ENCODE measurements around the gene FEV.
A peak's percentile ranks its signal among the peaks of the same experiment; 100 is the strongest.

The FEV gene

GRCh38 chr2:218992703-218993344 is 7.8 kb upstream of the FEV start:
- no peak overlapping the region for H3K4me3 ChIP-seq (ENCODE audit: low read depth, low read length)
- DNase-seq (ENCODE audit: low read depth), result no peak
- no peak for TF ChIP-seq CTCF (conservative IDR thresholded peaks at IDR 0.05; ENCODE audit: low read depth, low read length)

DNA sequence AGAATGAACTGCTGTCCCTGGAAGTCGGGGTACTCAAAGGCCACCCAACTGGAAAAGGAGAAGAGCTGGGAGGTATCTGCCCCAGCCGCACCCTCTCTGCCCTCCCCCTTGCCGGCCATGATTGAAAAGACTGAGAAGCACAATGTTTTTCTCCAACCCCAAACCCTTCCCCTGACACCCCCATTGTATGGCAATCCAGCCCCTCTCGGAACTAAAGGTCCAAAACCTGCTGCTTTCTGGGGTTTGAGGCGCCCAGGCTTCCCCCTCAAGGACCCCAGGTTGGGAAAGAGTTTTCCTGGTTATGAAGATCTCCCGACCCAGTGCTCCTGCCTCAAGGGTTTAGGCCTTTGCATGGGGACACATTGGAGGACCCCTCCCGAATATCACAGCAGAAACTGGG is 7.2 kb upstream of the FEV start:
- TF ChIP-seq CTCF (conservative IDR thresholded peaks at IDR 0.05; ENCODE audit: low read depth, low read length), result no peak
- H3K4me3 ChIP-seq (ENCODE audit: low read depth, low read length), result no peak overlapping the region
- no peak for DNase-seq (ENCODE audit: low read depth)

DNA sequence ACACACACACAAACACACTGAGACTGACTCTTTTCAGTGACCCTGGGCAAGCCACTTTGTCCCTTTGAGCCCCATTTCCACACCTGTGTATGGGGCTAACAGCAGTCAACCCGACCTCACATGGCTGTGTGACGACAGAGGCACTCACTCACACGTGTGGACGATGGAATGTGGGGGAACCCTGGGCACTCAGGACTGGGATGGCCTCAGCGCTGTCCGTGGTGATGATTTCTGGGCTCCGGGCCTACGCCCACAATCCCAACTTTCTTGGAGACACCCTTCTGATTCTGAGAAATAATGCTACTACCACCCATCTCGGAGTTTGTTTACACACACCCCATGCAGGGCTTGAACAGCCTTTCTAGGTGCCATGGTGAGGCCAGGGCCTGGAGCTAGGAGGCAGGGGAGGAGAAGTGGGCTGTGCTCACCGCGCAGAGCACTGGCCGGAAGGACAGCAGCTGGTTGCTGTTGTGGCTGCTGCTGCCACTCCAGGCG is 6.7 kb upstream of the FEV start:
- peak; percentile 33 for DNase-seq (ENCODE audit: low read depth)
- no peak overlapping the region for H3K4me3 ChIP-seq (ENCODE audit: low read depth, low read length)
- no peak for TF ChIP-seq CTCF (conservative IDR thresholded peaks at IDR 0.05; ENCODE audit: low read depth, low read length)

DNA sequence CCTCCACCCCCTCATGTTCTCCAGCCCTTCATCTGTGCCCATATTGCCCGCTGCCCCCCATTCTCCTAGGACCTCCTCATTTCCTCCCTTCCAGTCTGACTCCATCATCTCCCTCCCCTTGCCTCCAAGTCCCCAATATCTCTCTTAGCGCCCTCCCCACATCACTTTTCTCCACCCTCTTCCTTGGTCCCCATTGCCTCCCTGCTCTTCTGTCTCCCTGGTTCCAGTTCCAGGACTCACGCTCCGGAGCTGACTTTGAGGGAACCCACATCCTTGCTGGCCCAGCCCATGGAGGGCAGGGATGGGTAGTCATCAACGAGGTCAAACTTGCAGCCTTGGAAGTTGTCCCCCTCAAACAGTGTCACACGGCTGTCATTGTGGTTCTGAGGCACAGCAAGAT is 5.6 kb upstream of the FEV start:
- no peak overlapping the region for H3K4me3 ChIP-seq (ENCODE audit: low read depth, low read length)
- DNase-seq (ENCODE audit: low read depth), result no peak
- no peak for TF ChIP-seq CTCF (conservative IDR thresholded peaks at IDR 0.05; ENCODE audit: low read depth, low read length)

DNA sequence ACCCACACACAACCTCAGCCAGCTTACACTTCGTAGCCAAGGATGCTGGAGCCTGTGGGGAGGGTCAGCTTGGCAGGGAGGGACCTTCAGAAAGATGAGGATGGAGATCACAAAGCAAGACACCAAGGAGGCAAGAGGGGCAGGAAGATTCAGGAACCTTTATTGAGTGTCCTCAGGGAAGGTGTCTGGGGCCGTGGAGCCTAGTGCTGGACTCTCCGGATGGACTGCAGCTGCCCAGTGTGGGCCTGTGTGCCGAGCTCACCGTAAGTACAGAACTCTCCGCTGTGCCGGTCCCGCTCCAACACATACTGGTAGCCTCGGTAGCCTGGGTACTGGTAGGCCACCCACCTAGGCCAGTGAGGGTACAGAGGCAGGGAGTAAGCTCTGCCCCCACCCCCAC is 5.1 kb upstream of the FEV start:
- H3K4me3 ChIP-seq (ENCODE audit: low read depth, low read length), result no peak overlapping the region
- TF ChIP-seq CTCF (conservative IDR thresholded peaks at IDR 0.05; ENCODE audit: low read depth, low read length), result no peak
- no peak for DNase-seq (ENCODE audit: low read depth)

DNA sequence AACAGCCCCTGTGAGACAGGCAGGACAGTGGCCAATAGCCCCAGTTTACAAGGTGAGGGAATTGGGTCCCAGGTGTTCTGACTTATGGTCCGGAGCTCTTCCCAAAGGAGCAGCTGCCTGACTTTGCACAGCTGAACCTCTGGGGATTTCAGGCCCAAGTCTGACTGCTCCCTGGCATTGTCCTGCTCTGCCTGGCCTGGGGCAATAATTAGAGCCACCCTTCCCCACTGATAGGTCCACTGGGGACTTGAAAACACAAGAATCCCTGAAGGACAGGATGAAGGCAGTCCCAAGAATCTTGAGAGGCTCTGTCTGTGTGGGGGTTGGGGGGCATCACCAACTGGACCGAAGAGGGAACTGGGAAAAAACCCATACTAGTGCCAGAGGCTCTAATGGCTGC is 3.7 kb upstream of the FEV start:
- TF ChIP-seq CTCF (conservative IDR thresholded peaks at IDR 0.05; ENCODE audit: low read depth, low read length), result no peak
- DNase-seq (ENCODE audit: low read depth), result no peak
- H3K4me3 ChIP-seq (ENCODE audit: low read depth, low read length), result no peak overlapping the region

GRCh38 chr2:218988164-218988563 is 3.2 kb upstream of the FEV start:
- H3K4me3 ChIP-seq (ENCODE audit: low read depth, low read length), result no peak overlapping the region
- TF ChIP-seq CTCF (conservative IDR thresholded peaks at IDR 0.05; ENCODE audit: low read depth, low read length), result no peak
- no peak for DNase-seq (ENCODE audit: low read depth)
